ENCODE results near the gene RARRES2.

DNA sequence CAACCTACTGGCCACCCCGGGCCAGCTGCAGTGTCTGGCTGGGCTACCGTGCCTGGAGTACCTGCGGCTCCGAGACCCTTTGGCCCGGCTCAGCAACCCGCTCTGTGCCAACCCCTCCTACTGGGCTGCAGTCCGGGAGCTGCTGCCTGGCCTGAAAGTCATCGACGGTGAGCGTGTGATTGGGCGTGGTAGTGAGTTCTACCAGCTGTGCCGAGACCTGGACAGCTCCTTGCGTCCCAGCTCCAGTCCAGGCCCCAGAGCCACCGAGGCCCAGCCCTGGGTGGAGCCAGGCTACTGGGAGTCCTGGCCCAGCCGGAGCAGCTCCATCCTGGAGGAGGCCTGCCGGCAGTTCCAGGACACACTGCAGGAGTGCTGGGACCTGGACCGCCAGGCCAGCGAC, 4.2 kb downstream of the RARRES2 start:
- TF ChIP-seq, protein P1, sequence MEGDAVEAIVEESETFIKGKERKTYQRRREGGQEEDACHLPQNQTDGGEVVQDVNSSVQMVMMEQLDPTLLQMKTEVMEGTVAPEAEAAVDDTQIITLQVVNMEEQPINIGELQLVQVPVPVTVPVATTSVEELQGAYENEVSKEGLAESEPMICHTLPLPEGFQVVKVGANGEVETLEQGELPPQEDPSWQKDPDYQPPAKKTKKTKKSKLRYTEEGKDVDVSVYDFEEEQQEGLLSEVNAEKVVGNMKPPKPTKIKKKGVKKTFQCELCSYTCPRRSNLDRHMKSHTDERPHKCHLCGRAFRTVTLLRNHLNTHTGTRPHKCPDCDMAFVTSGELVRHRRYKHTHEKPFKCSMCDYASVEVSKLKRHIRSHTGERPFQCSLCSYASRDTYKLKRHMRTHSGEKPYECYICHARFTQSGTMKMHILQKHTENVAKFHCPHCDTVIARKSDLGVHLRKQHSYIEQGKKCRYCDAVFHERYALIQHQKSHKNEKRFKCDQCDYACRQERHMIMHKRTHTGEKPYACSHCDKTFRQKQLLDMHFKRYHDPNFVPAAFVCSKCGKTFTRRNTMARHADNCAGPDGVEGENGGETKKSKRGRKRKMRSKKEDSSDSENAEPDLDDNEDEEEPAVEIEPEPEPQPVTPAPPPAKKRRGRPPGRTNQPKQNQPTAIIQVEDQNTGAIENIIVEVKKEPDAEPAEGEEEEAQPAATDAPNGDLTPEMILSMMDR (IDR thresholded peaks at IDR 0.05) = no peak
- TF ChIP-seq POLR2A (IDR thresholded peaks at IDR 0.05) = no peak
- no peak for TF ChIP-seq EP300 (IDR thresholded peaks at IDR 0.05)

Data from suprapubic skin (tissue), 3 donors.